HuH-7 (cell line): ENCODE results near the gene ZNF629.

Experiments
- DNase-seq: peaks from one replicate; pipeline ENCODE4 v3.0.0; 2011; ENCODE audit warnings: low spot score

The ZNF629 gene

DNA sequence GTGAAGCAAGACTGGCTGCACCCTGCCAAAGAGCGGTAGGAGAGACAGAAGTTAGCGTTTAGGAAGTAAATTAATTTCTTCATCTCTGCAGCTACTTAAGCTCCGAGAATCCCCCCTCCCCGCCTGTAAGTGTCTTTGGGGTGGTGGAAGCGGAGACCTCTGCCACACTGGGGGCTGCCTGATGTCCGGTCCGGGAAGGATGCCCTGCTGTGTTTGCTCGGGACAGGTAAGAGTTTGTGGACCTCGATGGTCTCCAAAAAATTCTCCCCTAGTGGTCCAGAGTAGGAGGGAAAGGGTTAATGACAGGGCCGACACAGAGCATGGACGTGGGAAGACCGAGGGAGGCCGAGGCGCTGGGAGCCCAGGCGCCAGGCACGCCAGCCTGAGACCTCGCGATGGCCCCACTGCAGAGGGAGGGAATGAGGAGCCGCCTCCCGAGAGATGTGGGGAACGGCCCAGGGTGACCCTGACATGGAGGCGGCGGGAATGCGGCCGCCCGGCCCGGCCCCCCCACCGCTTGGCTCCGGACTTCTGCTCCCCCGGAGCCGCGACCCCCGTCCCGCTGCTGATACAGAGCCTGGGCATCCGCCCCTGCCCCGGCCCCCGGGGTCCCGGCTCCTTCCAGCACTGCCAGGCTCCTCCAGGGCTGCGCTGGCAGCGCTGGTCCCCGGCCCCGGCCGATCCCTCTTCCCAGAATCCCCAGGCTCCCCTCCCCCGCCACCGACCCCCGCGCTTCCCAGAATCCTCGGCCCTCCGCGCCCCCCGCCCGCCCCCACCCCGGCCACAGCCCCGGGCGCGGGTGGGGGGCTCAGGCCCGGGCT, 680 bp downstream of the ZNF629 start:
- DNase-seq: peak; percentile 67

- no peak for DNase-seq
These were observed 1.6 kb downstream of the ZNF629 start for GRCh38 chr16:30785126-30786106.

- no peak for DNase-seq
These were observed 2.8 kb downstream of the ZNF629 start for GRCh38 chr16:30784215-30784614.

- no peak for DNase-seq
These were observed 3.5 kb downstream of the ZNF629 start for GRCh38 chr16:30783280-30784109.

- DNase-seq: no peak
These were observed 4.3 kb downstream of the ZNF629 start for GRCh38 chr16:30782486-30783279.

GRCh38 chr16:30780549-30780948, 6.5 kb downstream of the ZNF629 start:
- DNase-seq: no peak

GRCh38 chr16:30780021-30780420, 7.0 kb downstream of the ZNF629 start:
- DNase-seq: no peak

- no peak for DNase-seq
These were observed 7.4 kb downstream of the ZNF629 start for GRCh38 chr16:30779596-30779995.

- no peak for DNase-seq
These were observed 8.3 kb downstream of the ZNF629 start for GRCh38 chr16:30778549-30779244.

DNA sequence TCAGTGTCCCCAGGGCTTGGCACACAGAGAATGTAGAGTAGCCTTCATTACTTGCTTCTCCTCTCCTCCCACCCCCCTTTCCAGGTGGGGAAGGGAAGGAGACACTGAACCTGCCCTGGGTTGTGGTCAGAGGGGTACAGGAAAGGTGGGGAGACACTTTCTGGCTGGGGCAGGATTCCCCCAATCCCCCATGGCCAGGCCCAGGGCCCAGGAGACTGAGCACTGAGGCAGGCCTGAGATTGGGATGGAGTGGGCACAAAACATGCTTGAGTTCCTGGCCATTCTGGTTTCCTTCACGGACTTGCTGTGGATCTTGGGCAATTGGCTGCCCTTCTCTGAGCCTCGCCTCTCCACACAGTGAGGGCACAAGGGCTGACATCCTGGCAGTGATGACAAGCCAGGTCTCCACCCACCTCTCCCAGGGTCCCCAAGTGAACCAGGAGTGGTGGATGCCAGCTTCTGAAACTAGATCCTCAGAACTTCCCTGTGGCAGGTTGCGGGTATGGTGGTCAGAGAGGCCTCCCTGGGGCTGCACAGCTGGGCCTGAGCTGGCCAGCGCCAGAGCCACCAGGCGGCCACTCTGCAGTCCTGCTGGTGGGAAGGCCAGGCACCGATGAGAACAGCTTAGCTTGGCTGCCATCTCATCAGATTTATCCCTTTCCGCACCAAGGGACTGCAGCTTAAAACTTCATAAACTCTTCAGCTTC, 9.3 kb downstream of the ZNF629 start:
- DNase-seq: no peak

GRCh38 chr16:30775392-30776188, 11.4 kb downstream of the ZNF629 start:
- DNase-seq: peak; percentile 95

DNA sequence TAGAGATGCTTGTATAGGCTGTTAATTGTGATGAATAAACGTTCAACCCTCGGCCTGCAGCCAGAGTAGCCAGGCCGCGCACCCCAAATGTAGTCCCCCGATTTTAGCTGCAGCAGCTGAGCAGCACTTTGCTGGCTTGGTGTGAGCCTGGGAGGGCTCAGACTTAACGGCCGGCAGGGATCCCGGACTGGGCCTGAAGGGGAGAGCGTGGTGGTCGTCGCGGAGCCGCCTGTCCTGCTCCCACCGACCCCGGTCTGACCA, 11.9 kb downstream of the ZNF629 start:
- no peak for DNase-seq

DNA sequence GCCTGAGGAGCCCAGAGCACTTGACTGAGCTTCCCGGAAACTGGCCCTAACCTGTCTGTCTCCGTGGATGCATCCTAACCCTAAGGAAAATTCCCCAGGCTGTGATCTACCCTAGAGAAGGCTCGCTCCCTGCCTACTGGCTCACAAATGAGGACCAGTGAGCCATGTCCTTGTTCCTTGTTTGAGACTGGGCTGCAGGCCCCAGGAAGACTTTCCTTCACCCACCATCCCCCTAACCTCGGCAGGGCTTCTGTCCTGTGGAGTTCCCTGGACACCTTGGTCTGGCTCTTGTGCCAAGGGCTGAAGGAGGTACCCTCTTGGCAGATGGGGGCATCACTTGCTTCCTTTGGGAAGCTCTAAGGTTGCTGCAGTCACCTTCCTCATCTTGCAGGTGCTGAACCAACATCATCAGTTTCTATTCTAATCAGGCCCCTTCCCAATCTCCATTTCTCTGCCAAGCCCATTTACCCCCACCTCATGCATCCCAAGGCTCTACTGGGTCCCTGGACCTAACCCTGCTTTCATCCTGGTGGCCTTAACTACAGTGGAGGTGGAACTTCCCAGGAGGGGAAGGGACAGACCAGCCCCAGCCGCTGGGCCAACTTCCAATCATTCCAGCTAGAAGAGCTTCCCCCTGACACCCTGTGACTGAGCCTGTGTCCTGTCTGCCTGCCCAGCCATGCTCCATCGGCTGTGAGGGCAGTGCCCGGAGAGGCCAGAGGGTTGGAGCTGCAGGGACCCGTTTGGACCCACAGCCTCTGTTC, 12.5 kb downstream of the ZNF629 start:
- no peak for DNase-seq

- no peak for DNase-seq
These were observed 13.2 kb downstream of the ZNF629 start for GRCh38 chr16:30773826-30774225.

GRCh38 chr16:30771726-30772125, 15.3 kb downstream of the ZNF629 start:
- DNase-seq: no peak

GRCh38 chr16:30769379-30770089, 17.5 kb downstream of the ZNF629 start:
- no peak for DNase-seq

- DNase-seq: no peak
These were observed 18.3 kb downstream of the ZNF629 start for GRCh38 chr16:30768583-30769181.
